HepG2 (cell line): ENCODE data around the gene VPS9D1. TPM values are rescaled to one million over a fixed set of nuclear protein-coding genes. Genes with fewer than 3 reads are reported as not detected.
A peak's percentile ranks its signal among the peaks of the same experiment; 100 is the strongest.

Source experiments
- ATAD3A ChIP-seq: sonication (generic); formaldehyde crosslinking; IDR thresholded peaks from 2 replicates; pipeline ENCODE4 v1.4.0; 2020; ENCODE audit warnings: missing genetic modification reagents
- CCDC6 ChIP-seq: sonication (generic); formaldehyde crosslinking; IDR thresholded peaks from 2 replicates; pipeline ENCODE4 v1.8.1; 2022; ENCODE audit warnings: mild to moderate bottlenecking, missing genetic modification reagents, moderate library complexity
- CREM ChIP-seq, 2 experiments: sonication (generic) in 1 of 2; formaldehyde crosslinking in 1 of 2; IDR thresholded peaks; 2 replicates each; pipeline versions ENCODE4 v1.4.0 to v1.6.1; 2016 to 2020; ENCODE audit warnings: antibody characterized with exemption in 1 of 2, mild to moderate bottlenecking in 1 of 2, missing genetic modification reagents in 1 of 2
- EP300 ChIP-seq, 3 experiments: sonication (generic) in 1 of 3; formaldehyde crosslinking in 1 of 3; IDR thresholded peaks; 2 replicates each; pipeline versions ENCODE4 v1.5.1 to v1.6.1; 2011 to 2020; ENCODE audit warnings: low read depth in 2 of 3, low read length in 2 of 3, borderline replicate concordance in 1 of 3, improper control_type of control experiment in 1 of 3, mild to moderate bottlenecking in 1 of 3, missing genetic modification reagents in 1 of 3, moderate library complexity in 1 of 3
- IRX3 ChIP-seq: sonication (generic); formaldehyde crosslinking; IDR thresholded peaks from 2 replicates; pipeline ENCODE4 v1.8.1; 2023; ENCODE audit warnings: mild to moderate bottlenecking, low read depth, missing genetic modification reagents, borderline replicate concordance
- KDM2A ChIP-seq: sonication (generic); formaldehyde crosslinking; IDR thresholded peaks from 2 replicates; pipeline ENCODE4 v1.4.0; 2020; ENCODE audit warnings: low read depth, missing genetic modification reagents, borderline replicate concordance
- LCORL ChIP-seq, 2 experiments: fragments of 450-650 bp in 1 of 2; sonication (generic) in 1 of 2; formaldehyde crosslinking in 1 of 2; IDR thresholded peaks; 2 replicates each; pipeline versions ENCODE4 v1.5.0 to v1.6.1; 2017 to 2020; ENCODE audit warnings: antibody characterized with exemption in 1 of 2, missing genetic modification reagents in 1 of 2
- SOX5 ChIP-seq: IDR thresholded peaks from 2 replicates; pipeline ENCODE4 v1.6.1; 2016; ENCODE audit warnings: borderline replicate concordance
- TEAD2 ChIP-seq: sonication (generic); formaldehyde crosslinking; IDR thresholded peaks from 2 replicates; pipeline ENCODE4 v1.9.0; 2021; ENCODE audit warnings: missing genetic modification reagents
- ZNF326 ChIP-seq: sonication (generic); formaldehyde crosslinking; IDR thresholded peaks from 2 replicates; pipeline ENCODE4 v1.4.0; 2020; ENCODE audit warnings: missing genetic modification reagents, borderline replicate concordance
- ZNF34 ChIP-seq: sonication (generic); formaldehyde crosslinking; IDR thresholded peaks from 2 replicates; pipeline ENCODE4 v1.4.0; 2020; ENCODE audit warnings: mild to moderate bottlenecking, missing genetic modification reagents, borderline replicate concordance
- ZNF558 ChIP-seq: sonication (generic); formaldehyde crosslinking; IDR thresholded peaks from 2 replicates; pipeline ENCODE4 v1.9.0; 2022; ENCODE audit warnings: mild to moderate bottlenecking, missing genetic modification reagents, borderline replicate concordance
- ZNF616 ChIP-seq: sonication (generic); formaldehyde crosslinking; IDR thresholded peaks from 2 replicates; pipeline ENCODE4 v1.5.0; 2020; ENCODE audit warnings: low read depth, mild to moderate bottlenecking, missing genetic modification reagents
- polyA plus RNA-seq, 8 experiments: library from polyadenylated mRNA; depleted of rRNA in 3 of 8; stranded (reverse) in 7 of 8; unstranded in 1 of 8; fragments of >200 nt; fragmentation: Illumina TruSeq in 4 of 8; extraction: Trizol in 4 of 8; gene quantifications; 2 replicates each; pipeline versions ENCODE4 v1.2.1 to v1.2.3, GENCODE V29; 2011 to 2016; ENCODE audit warnings: low read depth in 4 of 8, missing spikeins in 1 of 8, mixed read lengths in 1 of 8; ENCODE audit not compliant: insufficient read depth in 1 of 8
- total RNA-seq, 5 experiments: library from RNA; depleted of rRNA; stranded (reverse); fragments of >200 nt; fragmentation: Illumina TruSeq; extraction: Trizol; gene quantifications; 2 replicates each; pipeline ENCODE4 v1.2.3, GENCODE V29; 2016; ENCODE audit warnings: low read depth in 1 of 5
- TF ChIP-seq, protein P1 (sequence below): sonication (generic); formaldehyde crosslinking; IDR thresholded peaks from 2 replicates; pipeline ENCODE4 v1.5.0; 2020; ENCODE audit warnings: mild to moderate bottlenecking, missing genetic modification reagents
- TF ChIP-seq, protein P2 (sequence below), 2 experiments: fragments of 450-650 bp in 1 of 2; sonication (generic) in 1 of 2; formaldehyde crosslinking; IDR thresholded peaks; 2 replicates each; pipeline versions ENCODE4 v1.5.0 to v1.8.0; 2020 to 2022; ENCODE audit warnings: mild to moderate bottlenecking in 1 of 2, missing genetic modification reagents in 1 of 2
- TF ChIP-seq, protein P3 (sequence below): sonication (generic); formaldehyde crosslinking; conservative IDR thresholded peaks from 2 replicates; pipeline ENCODE4 v1.5.0; 2020; ENCODE audit warnings: missing genetic modification reagents
- TF ChIP-seq, protein P4 (sequence below): sonication (generic); formaldehyde crosslinking; IDR thresholded peaks from 2 replicates; pipeline ENCODE4 v1.8.0; 2022; ENCODE audit warnings: missing genetic modification reagents, mild to moderate bottlenecking, borderline replicate concordance

VPS9D1 gene
- total and polyA plus RNA-seq, 2 of the 13 experiments (the other 11 are each of a cell fraction or from before 2014, with no cell fraction given), result 10.1 to 13.2 TPM

DNA sequence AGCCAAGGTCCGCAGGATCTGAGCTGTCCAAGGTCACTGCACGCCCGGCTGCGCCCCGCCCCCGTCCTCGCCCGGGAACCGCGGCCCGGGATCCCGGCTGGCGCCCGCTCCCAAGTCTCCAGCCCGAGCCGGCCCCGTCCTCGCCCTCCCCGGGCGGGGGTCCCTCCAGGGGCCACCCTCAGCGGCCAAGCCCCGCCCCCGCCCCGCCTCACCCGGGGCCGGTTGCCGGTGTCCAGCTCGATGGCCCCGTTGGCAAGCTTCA lies 216 bp downstream of the VPS9D1 start (continued):
- TF ChIP-seq, protein P1, sequence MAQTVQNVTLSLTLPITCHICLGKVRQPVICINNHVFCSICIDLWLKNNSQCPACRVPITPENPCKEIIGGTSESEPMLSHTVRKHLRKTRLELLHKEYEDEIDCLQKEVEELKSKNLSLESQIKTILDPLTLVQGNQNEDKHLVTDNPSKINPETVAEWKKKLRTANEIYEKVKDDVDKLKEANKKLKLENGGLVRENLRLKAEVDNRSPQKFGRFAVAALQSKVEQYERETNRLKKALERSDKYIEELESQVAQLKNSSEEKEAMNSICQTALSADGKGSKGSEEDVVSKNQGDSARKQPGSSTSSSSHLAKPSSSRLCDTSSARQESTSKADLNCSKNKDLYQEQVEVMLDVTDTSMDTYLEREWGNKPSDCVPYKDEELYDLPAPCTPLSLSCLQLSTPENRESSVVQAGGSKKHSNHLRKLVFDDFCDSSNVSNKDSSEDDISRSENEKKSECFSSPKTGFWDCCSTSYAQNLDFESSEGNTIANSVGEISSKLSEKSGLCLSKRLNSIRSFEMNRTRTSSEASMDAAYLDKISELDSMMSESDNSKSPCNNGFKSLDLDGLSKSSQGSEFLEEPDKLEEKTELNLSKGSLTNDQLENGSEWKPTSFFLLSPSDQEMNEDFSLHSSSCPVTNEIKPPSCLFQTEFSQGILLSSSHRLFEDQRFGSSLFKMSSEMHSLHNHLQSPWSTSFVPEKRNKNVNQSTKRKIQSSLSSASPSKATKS (CRISPR knock-in tag), result no peak
- TF ChIP-seq ZNF326 (CRISPR knock-in tag) (no peak), ZNF616 (no peak), ATAD3A (CRISPR knock-in tag) (no peak), EP300 (IDR thresholded peaks at IDR 0.05; ENCODE audit: low read depth in 2 of 2, low read length in 2 of 2) (no peak), EP300 (CRISPR knock-in tag; IDR thresholded peaks at IDR 0.05; ENCODE audit: borderline replicate concordance) (no peak), KDM2A (CRISPR knock-in tag) (peak; percentile 65; the same call in 1 of the 2 replicates), IRX3 (CRISPR knock-in tag) (no peak; the same call in 1 of the 2 replicates), CREM (IDR thresholded peaks at IDR 0.05) (no peak), CREM (CRISPR knock-in tag; IDR thresholded peaks at IDR 0.05) (no peak), ZNF34 (CRISPR knock-in tag) (no peak), CCDC6 (no peak; the same call in 1 of the 2 replicates), ZNF558 (CRISPR knock-in tag) (no peak; the same call in 1 of the 2 replicates), LCORL (IDR thresholded peaks at IDR 0.05) (no peak), LCORL (CRISPR knock-in tag; IDR thresholded peaks at IDR 0.05) (no peak), SOX5 (no peak), TEAD2 (CRISPR knock-in tag) (no peak)
- TF ChIP-seq, protein P2, sequence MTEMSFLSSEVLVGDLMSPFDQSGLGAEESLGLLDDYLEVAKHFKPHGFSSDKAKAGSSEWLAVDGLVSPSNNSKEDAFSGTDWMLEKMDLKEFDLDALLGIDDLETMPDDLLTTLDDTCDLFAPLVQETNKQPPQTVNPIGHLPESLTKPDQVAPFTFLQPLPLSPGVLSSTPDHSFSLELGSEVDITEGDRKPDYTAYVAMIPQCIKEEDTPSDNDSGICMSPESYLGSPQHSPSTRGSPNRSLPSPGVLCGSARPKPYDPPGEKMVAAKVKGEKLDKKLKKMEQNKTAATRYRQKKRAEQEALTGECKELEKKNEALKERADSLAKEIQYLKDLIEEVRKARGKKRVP (CRISPR knock-in tag; IDR thresholded peaks at IDR 0.05), result no peak
- TF ChIP-seq, protein P3, sequence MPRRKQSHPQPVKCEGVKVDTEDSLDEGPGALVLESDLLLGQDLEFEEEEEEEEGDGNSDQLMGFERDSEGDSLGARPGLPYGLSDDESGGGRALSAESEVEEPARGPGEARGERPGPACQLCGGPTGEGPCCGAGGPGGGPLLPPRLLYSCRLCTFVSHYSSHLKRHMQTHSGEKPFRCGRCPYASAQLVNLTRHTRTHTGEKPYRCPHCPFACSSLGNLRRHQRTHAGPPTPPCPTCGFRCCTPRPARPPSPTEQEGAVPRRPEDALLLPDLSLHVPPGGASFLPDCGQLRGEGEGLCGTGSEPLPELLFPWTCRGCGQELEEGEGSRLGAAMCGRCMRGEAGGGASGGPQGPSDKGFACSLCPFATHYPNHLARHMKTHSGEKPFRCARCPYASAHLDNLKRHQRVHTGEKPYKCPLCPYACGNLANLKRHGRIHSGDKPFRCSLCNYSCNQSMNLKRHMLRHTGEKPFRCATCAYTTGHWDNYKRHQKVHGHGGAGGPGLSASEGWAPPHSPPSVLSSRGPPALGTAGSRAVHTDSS (CRISPR knock-in tag), result no peak
- TF ChIP-seq, protein P4, sequence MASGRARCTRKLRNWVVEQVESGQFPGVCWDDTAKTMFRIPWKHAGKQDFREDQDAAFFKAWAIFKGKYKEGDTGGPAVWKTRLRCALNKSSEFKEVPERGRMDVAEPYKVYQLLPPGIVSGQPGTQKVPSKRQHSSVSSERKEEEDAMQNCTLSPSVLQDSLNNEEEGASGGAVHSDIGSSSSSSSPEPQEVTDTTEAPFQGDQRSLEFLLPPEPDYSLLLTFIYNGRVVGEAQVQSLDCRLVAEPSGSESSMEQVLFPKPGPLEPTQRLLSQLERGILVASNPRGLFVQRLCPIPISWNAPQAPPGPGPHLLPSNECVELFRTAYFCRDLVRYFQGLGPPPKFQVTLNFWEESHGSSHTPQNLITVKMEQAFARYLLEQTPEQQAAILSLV, result no peak
